ENCODE measurements around the gene AGPAT4.

The AGPAT4 gene

DNA sequence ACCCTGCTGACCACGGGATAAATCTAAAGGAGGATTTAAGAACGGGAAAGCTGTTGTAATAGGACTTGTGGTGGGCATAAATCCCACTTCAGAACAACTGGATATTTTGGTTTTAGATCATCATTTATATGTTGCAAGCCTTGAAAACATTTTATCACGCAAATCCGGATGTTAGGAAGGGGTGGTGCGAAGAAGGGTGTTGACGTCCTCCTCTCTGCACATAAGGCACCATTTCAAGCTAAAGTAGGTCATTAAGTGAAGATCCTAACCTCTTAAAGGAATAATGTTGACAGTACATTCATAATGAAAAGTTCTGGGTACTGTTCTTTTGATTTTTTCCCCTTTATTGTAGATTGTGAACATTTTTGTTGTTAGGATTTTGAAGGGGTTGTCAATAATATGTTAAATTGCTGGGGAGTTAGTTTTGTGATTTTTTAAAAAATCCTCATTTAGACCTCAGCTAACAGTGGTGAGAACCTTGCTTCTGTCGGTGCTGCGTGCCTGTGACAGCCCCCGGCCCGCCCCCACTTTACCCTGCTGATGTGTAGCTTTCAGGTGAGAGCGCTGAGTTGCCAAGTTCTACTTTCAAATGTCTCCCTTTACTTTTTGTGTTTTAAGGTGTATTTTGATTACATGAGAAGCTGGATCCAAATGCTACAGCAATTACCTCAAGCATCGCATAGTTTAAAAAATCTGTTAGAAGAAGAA, 193.4 kb downstream of the AGPAT4 start:
- H3K4me3 Mint-ChIP-seq = no peak overlapping the region
- H3K36me3 Mint-ChIP-seq (ENCODE audit: low read depth) = no peaks in the 10 kb centered on the region
- H3K9me3 Mint-ChIP-seq = no peaks in the 10 kb centered on the region
- TF ChIP-seq, protein P1, sequence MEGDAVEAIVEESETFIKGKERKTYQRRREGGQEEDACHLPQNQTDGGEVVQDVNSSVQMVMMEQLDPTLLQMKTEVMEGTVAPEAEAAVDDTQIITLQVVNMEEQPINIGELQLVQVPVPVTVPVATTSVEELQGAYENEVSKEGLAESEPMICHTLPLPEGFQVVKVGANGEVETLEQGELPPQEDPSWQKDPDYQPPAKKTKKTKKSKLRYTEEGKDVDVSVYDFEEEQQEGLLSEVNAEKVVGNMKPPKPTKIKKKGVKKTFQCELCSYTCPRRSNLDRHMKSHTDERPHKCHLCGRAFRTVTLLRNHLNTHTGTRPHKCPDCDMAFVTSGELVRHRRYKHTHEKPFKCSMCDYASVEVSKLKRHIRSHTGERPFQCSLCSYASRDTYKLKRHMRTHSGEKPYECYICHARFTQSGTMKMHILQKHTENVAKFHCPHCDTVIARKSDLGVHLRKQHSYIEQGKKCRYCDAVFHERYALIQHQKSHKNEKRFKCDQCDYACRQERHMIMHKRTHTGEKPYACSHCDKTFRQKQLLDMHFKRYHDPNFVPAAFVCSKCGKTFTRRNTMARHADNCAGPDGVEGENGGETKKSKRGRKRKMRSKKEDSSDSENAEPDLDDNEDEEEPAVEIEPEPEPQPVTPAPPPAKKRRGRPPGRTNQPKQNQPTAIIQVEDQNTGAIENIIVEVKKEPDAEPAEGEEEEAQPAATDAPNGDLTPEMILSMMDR (IDR thresholded peaks at IDR 0.05) = no peak
- no peaks in the 10 kb centered on the region for H3K4me1 Mint-ChIP-seq
- H3K27me3 Mint-ChIP-seq (ENCODE audit: low read depth, poor library complexity) = no peaks in the 10 kb centered on the region
- no peak for DNase-seq
- no peak overlapping the region for H3K27ac Mint-ChIP-seq

Measured in nephron progenitor cell (in vitro differentiated cells).